HG03342 (cell line): ENCODE measurements around the gene ARTN.

ENCODE experiments used
- ATAC-seq: cut with Tn5 transposase; IDR thresholded peaks from one replicate; pipeline ENCODE4 v1.9.1; 2021; ENCODE audit warnings: mild to moderate bottlenecking, moderate library complexity; ENCODE audit not compliant: unreplicated experiment

The ARTN gene

GRCh38 chr1:43933386-43934100 lies at the start of gene ARTN:
Gene ARTN (plus strand): TSS chr1:43933801. CDS start chr1:43935657, 1,856 bp downstream.
- no peak for ATAC-seq

- ATAC-seq, result no peak
Measured at GRCh38 chr1:43885279-43885801, 48.3 kb upstream of the ARTN start.

- ATAC-seq, result no peak
Measured at GRCh38 chr1:43887748-43888147, 45.9 kb upstream of the ARTN start.

- no peak for ATAC-seq
Measured at GRCh38 chr1:43890815-43891214, 42.8 kb upstream of the ARTN start.

GRCh38 chr1:43893006-43893405 lies 40.6 kb upstream of the ARTN start:
- ATAC-seq, result no peak

- ATAC-seq, result no peak
Measured at GRCh38 chr1:43898981-43899380, 34.6 kb upstream of the ARTN start.

GRCh38 chr1:43900386-43900785 lies 33.2 kb upstream of the ARTN start:
- ATAC-seq, result no peak

- ATAC-seq, result no peak
Measured at GRCh38 chr1:43901196-43901961, 32.2 kb upstream of the ARTN start.

GRCh38 chr1:43902058-43902831 lies 31.4 kb upstream of the ARTN start:
- ATAC-seq, result no peak

GRCh38 chr1:43904660-43905551 lies 28.7 kb upstream of the ARTN start:
- no peak for ATAC-seq

GRCh38 chr1:43908226-43908625 lies 25.4 kb upstream of the ARTN start:
- no peak for ATAC-seq

GRCh38 chr1:43908858-43909257 lies 24.7 kb upstream of the ARTN start:
- no peak for ATAC-seq

- no peak for ATAC-seq
Measured at GRCh38 chr1:43910343-43910742, 23.3 kb upstream of the ARTN start.

GRCh38 chr1:43912607-43913006 lies 21.0 kb upstream of the ARTN start:
- no peak for ATAC-seq

GRCh38 chr1:43913051-43913501 lies 20.5 kb upstream of the ARTN start:
- no peak for ATAC-seq

- ATAC-seq, result no peak
Measured at GRCh38 chr1:43913666-43914360, 19.8 kb upstream of the ARTN start.

- ATAC-seq, result no peak
Measured at GRCh38 chr1:43914576-43915525, 18.8 kb upstream of the ARTN start.

GRCh38 chr1:43919906-43920305 lies 13.7 kb upstream of the ARTN start:
- no peak for ATAC-seq

- no peak for ATAC-seq
Measured at GRCh38 chr1:43921022-43921421, 12.6 kb upstream of the ARTN start.
